Measurements from ENCODE around the gene OTULIN. TPM values are rescaled to one million over a fixed set of nuclear protein-coding genes. Genes with fewer than 3 reads are reported as not detected.

Gene OTULIN
- total and polyA plus RNA-seq, 2 of the 8 experiments (the other 6 are each of a cell fraction or from before 2014, with no cell fraction given), result 5.2 to 34.8 TPM

- Histone ChIP-seq H2BK5ac (ENCODE audit: low read depth, low read length) (peak overlapping the region; percentile 24; the same call in 1 of the 2 replicates), H2BK20ac (ENCODE audit: low read length) (no peak overlapping the region), H3K36me3 (ENCODE audit: control insufficient read depth in 2 of 4, insufficient read depth in 4 of 4, low read length in 3 of 4) (no peaks in the 10 kb centered on the region), H3K27me3 (replicated peaks in 1 of 4; ENCODE audit: control insufficient read depth in 3 of 4, extremely low read depth in 1 of 4, insufficient read depth in 3 of 4, low read length in 3 of 4) (no peaks in the 10 kb centered on the region), H3K23ac (ENCODE audit: insufficient read length) (no peak overlapping the region), H3K4me3 (ENCODE audit: extremely low read depth in 1 of 4, insufficient read depth in 2 of 4, low read depth in 3 of 4, low read length in 4 of 4) (no peak overlapping the region), H3K4me1 (replicated peaks in 1 of 4; ENCODE audit: control insufficient read depth in 3 of 4, insufficient read depth in 4 of 4, low read length in 3 of 4) (peaks cover 0 to 19% (median 10%) of the 10 kb centered on the region in 4 experiments; a peak in 6 of 7 replicates), H4K8ac (ENCODE audit: extremely low read depth, insufficient read depth, low read length) (no peak overlapping the region), H4K91ac (replicated peaks; ENCODE audit: insufficient read length, low read length) (no peak overlapping the region), H3K79me1 (ENCODE audit: low read depth, low read length) (no peaks in the 10 kb centered on the region), H3K23me2 (ENCODE audit: low read depth, low read length) (no peaks in the 10 kb centered on the region), H2AK5ac (ENCODE audit: low read depth, low read length) (no peak overlapping the region), H3K4me2 (ENCODE audit: insufficient read depth in 1 of 2, low read depth in 2 of 2, low read length in 2 of 2) (no peak overlapping the region), H2AFZ (ENCODE audit: low read length) (no peak overlapping the region), H3K79me2 (ENCODE audit: control insufficient read depth in 1 of 2, insufficient read depth in 2 of 2, low read length in 2 of 2) (no peaks in the 10 kb centered on the region), H3K9ac (replicated peaks in 1 of 4; ENCODE audit: extremely low read depth in 1 of 4, low read depth in 3 of 4, low read length in 3 of 4) (no peak overlapping the region), H3K27ac (ENCODE audit: low read depth, low read length) (no peak overlapping the region), H3K14ac (ENCODE audit: insufficient read length) (no peak overlapping the region), H2BK12ac (ENCODE audit: low read depth, low read length) (no peak overlapping the region), H2BK15ac (ENCODE audit: low read length) (no peak overlapping the region), H2BK120ac (replicated peaks; ENCODE audit: low read depth, low read length) (no peak overlapping the region), H4K20me1 (replicated peaks in 1 of 2; ENCODE audit: control insufficient read depth in 1 of 2, insufficient read depth in 2 of 2, low read length in 2 of 2) (no peaks in the 10 kb centered on the region), H4K5ac (ENCODE audit: insufficient read length, low read depth, low read length) (no peak overlapping the region), H3K4ac (replicated peaks; ENCODE audit: insufficient read length, low read depth, low read length) (no peak overlapping the region), H3K9me3 (ENCODE audit: insufficient read depth in 2 of 2, low read depth in 1 of 2, low read length in 1 of 2) (no peaks in the 10 kb centered on the region), H3K56ac (replicated peaks; ENCODE audit: insufficient read length, low read depth, low read length) (no peak overlapping the region), H3K18ac (ENCODE audit: extremely low read depth, low read length) (no peak overlapping the region)
- WGBS, 2 experiments (ENCODE audit: extremely low coverage in 1 of 2, insufficient coverage in 1 of 2, insufficient read length in 1 of 2, insufficient replicate concordance in 2 of 2, low coverage in 1 of 2, low lambda C conversion rate in 2 of 2, missing lambda C conversion rate in 1 of 2), result 91% methylated on average over 5 of the region's 5 CpGs; no CpG with 5 or more reads in 1 of the 2 experiments
- ChIA-PET CTCF (ENCODE audit: partially characterized antibody) (interaction anchor here (1.5 to 2.5 kb wide), 2 partner anchors 11 kb away, joined by 5 to 11 read pairs; no protein-coding TSS in a partner anchor), POLR2A (ENCODE audit: partially characterized antibody) (interaction anchor here (1.7 kb wide), 1 partner anchor 10 kb away, joined by 3 read pairs; no protein-coding TSS in a partner anchor)
- no peak for DNase-seq (ENCODE audit: low read depth in 1 of 2, low spot score in 2 of 2)
- TF ChIP-seq SRF (IDR thresholded peaks at IDR 0.05; ENCODE audit: low read depth, low read length), result no peak
- FAIRE-seq, result no peak
Observed at GRCh38 chr5:14738050-14738449, 73.5 kb downstream of the OTULIN start.
